Left hindlimb (tissue), 1 donor: ENCODE results near the gene ARAP2.

Source experiments
- DNase-seq: peaks from one replicate; pipeline ENCODE4 v3.0.0-alpha.2; 2018

Gene ARAP2

GRCh38 chr4:36037127-36037526, 207.2 kb downstream of the ARAP2 start:
- no peak for DNase-seq

DNA sequence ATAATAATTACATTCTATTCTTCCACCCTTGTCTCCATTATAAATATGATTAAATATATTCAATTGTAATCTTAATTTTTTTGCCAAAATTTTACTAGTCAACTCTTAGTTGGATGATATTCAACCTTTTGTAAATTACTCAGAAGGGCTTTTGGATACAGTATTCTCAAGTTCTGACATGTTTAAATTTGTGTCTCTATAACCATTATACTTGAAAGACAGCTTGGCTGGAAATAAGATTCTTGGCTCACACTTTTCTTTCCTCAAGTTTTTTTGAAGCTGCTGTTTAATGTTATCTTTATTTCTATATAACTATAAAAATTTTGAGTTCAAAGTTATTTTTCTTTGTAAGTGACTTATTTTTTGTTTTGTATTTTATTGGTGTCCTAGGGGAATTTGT, 214.4 kb downstream of the ARAP2 start:
- DNase-seq = no peak

DNA sequence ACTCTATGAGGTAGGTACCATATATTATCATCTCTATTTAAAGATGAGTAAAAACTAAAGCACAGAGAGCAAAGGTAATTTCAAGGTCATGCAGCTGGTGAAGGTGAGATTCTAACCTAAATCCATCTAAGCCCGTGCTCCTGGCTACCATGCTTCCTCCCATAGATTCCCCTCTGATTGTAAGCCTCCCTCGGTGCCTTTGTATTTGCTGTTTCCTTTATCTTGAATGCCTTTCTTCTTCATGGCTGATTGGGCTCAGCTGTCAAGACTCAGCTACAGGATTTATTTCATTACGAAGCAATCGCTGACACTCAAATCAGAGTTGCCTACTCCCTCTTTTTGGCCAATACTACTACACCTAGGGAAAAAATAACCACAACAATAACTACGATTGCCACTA, 217.1 kb downstream of the ARAP2 start:
- DNase-seq = no peak

GRCh38 chr4:36026348-36026880, 217.9 kb downstream of the ARAP2 start:
- DNase-seq = no peak

DNA sequence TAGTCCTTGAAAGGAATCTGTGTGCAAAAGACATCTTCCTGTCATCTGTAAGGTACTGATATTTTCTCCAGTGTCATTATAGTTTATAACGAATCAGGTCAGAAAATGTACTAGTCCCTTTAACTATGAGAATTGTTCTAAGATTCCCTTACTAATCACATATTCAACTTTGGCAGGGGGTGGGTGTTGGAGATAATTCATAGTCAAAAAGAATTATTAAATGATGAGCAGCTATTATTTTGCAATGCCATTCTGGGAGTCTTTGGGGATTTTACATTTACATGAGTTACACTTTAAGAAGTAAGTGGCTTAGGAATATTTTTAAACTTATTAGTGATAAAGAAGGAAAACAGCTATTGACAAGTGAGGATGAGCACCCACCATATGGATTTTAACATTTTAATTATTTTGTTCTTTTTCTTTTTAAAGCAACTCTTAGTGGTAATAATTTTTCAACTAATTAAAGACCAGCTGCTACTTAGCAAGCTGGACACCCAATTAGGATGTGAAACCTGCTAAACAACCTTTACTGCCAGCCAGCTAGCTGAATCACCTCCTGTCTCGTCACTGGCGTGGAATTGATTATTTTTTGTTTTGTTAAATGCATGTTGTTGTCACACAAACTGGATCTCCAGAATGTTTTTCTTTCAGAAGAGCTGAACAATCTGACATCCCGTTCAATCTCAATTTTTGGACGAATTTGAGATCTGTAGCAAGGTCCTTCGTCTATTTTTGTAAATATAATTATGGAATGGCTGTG, 219.2 kb downstream of the ARAP2 start:
- no peak for DNase-seq

GRCh38 chr4:36020351-36020750, 224.0 kb downstream of the ARAP2 start:
- no peak for DNase-seq
